Testis (tissue), 3 donors: Measurements from ENCODE around the gene IDNK. TPM values are rescaled to one million over a fixed set of nuclear protein-coding genes. Genes with fewer than 3 reads are reported as not detected.

Experiments used
- DNase-seq: peaks from one replicate; pipeline ENCODE4 v3.0.0-alpha.2; 2019
- H3K27ac ChIP-seq, 2 donors: fragments of 200-600 bp; sonication (generic); one replicate each; pipeline ENCODE4 v1.5.1; 2019
- H3K27me3 ChIP-seq: fragments of 200-600 bp; sonication (generic); one replicate; pipeline ENCODE4 v1.5.1; 2019
- H3K36me3 ChIP-seq: fragments of 200-600 bp; sonication (generic); one replicate; pipeline ENCODE4 v1.5.1; 2017; ENCODE audit warnings: low read depth; ENCODE audit errors: missing control alignments
- H3K4me1 ChIP-seq: fragments of 200-600 bp; sonication (generic); one replicate; pipeline ENCODE4 v1.5.1; 2019
- H3K4me3 ChIP-seq, 2 donors: fragments of 200-600 bp; sonication (generic); one replicate each; pipeline ENCODE4 v1.5.1; 2017 to 2019
- H3K9me3 ChIP-seq: fragments of 200-600 bp; sonication (generic); one replicate; pipeline ENCODE4 v1.5.1; 2017
- CTCF ChIP-seq, 3 experiments: fragments of 450-650 bp in 2 of 3; fragments of 200-600 bp in 1 of 3; sonication (generic) in 1 of 3; IDR thresholded peaks; one replicate each; pipeline ENCODE4 v1.5.1; 2016 to 2019; ENCODE audit warnings: antibody characterized with exemption in 3 of 3, mild to moderate bottlenecking in 2 of 3, moderate library complexity in 1 of 3
- POLR2A ChIP-seq: fragments of 450-650 bp; IDR thresholded peaks from one replicate; pipeline ENCODE4 v1.6.1; 2017; ENCODE audit warnings: antibody characterized with exemption, mild to moderate bottlenecking, moderate library complexity
- WGBS, 2 donors: methylation state at CpG; one replicate each; pipeline ENCODE4 v1.1.5; 2018; 5-methylcytosine and 5-hydroxymethylcytosine counted together
- intact Hi-C: fragments of 100-400 bp; cut with DNase I; formaldehyde crosslinking; loops from one replicate; pipeline ENCODE4 v1.15.1; 2023; ENCODE audit warnings: low total_unique reads
- polyA plus RNA-seq: library from polyadenylated mRNA; stranded (reverse); fragments of 350-450 nt; fragmentation: Illumina TruSeq; extraction: RNeasy Lipid Tissue Mini Kit (QIAGEN cat#74804); gene quantifications from one replicate; pipeline ENCODE4 v1.2.3, GENCODE V29; 2014; ENCODE audit warnings: low read depth, low replicate concordance; ENCODE audit not compliant: insufficient read depth
- total RNA-seq, 2 donors: library from RNA; depleted of rRNA; stranded (reverse); fragments of >200 nt; gene quantifications; one replicate each; pipeline ENCODE4 v1.2.3, GENCODE V29; 2016

Gene IDNK
- total and polyA plus RNA-seq, 3 donors from 2014 or later, result 4.9 to 8.4 (median 6.0) TPM

DNA sequence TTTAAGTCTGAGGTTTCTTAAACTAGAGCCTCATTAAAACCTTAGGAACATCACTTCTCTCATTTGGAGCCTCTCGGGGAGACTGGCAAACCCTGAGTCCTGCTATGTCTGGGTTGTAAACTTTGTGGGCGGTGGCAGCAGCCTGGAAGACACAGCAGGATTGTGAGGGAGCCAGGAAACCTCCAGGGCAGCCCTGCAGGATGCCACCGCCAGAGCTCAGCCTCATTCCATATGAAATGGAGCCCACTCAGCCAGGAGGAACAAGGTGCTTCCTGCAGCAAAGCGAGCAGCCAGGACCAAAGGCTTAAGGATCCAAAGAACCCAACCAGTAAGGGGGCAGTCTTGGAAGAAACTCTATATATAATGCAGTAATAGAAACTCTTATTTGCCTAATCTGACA lies 37.9 kb upstream of the IDNK start:
- Histone ChIP-seq H3K27me3 (no peaks in the 10 kb centered on the region), H3K4me3 (no peak overlapping the region), H3K4me1 (no peaks in the 10 kb centered on the region), H3K36me3 (no peaks in the 10 kb centered on the region), H3K27ac (no peak overlapping the region), H3K9me3 (no peaks in the 10 kb centered on the region)
- TF ChIP-seq POLR2A (no peak), CTCF (IDR thresholded peaks at IDR 0.05) (no peak)
- 74 to 93% methylated on average over 4 of the region's 4 CpGs for WGBS, 2 donors
- no peak for DNase-seq
- intact Hi-C loops, result no loop called here

DNA sequence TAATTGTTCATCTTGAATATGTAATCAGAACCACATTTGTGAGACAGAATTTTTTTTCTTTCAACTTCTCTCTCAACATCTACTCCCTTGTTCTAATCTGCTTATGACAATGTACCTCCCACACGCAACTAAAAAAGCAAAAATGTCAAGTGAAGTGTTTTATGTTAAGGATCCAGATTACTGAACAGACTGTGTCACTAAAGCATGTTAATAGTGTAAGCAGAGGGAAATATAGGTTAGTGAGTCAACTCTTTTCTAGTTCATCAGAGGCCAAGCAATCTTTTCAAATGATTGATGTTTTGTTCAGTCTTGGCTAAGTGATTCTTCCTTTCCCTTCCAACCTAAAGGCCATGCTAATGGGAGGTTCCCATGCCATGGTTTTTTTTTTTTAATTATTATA lies 34.7 kb upstream of the IDNK start:
- TF ChIP-seq CTCF (IDR thresholded peaks at IDR 0.05) (no peak), POLR2A (no peak)
- H3K4me1 ChIP-seq, result no peaks in the 10 kb centered on the region
- DNase-seq, result no peak
- H3K36me3 ChIP-seq, result no peaks in the 10 kb centered on the region
- H3K27me3 ChIP-seq, result no peaks in the 10 kb centered on the region
- intact Hi-C loops, result no loop called here
- H3K4me3 ChIP-seq, result no peak overlapping the region
- no peaks in the 10 kb centered on the region for H3K9me3 ChIP-seq
- no peak overlapping the region for H3K27ac ChIP-seq
- WGBS, 2 donors, result 54 to 75% methylated on average over 1 of the region's 1 CpG

GRCh38 chr9:83596899-83597504 lies 25.9 kb upstream of the IDNK start:
- no peaks in the 10 kb centered on the region for H3K4me1 ChIP-seq
- WGBS, 2 donors, result 36 to 51% methylated on average over 3 to 5 of the region's 5 CpGs
- H3K4me3 ChIP-seq, result no peak overlapping the region
- H3K9me3 ChIP-seq, result no peaks in the 10 kb centered on the region
- no peaks in the 10 kb centered on the region for H3K27me3 ChIP-seq
- no peak overlapping the region for H3K27ac ChIP-seq
- TF ChIP-seq POLR2A (no peak), CTCF (IDR thresholded peaks at IDR 0.05) (peak; percentile 37 to 84 (median 48))
- no peaks in the 10 kb centered on the region for H3K36me3 ChIP-seq
- peak; percentile 76 for DNase-seq
- intact Hi-C loops, result no loop called here

DNA sequence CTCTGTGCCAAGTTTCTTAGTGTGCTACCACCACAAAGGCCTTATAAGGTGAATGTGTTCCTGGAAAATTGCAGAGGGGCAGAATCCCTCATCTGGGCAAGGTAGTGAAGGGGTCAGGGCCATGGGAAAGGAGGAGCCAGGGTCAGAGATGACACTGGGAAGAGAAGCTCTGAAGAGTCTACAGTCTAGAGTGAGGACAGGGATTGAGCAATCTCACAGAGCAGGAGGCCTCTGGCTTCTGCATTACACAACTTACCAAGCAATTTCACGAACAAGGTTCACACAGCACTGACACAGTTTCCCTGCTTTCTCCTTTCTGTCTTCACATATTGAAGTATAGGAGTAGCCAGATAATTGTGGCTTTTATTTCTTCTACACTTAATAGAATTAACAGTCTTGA lies 24.5 kb upstream of the IDNK start:
- H3K9me3 ChIP-seq, result no peaks in the 10 kb centered on the region
- H3K4me1 ChIP-seq, result no peaks in the 10 kb centered on the region
- no peak overlapping the region for H3K4me3 ChIP-seq
- no peak overlapping the region for H3K27ac ChIP-seq
- H3K27me3 ChIP-seq, result no peaks in the 10 kb centered on the region
- intact Hi-C loops, result no loop called here
- no peak for DNase-seq
- no peaks in the 10 kb centered on the region for H3K36me3 ChIP-seq
- TF ChIP-seq CTCF (IDR thresholded peaks at IDR 0.05) (no peak), POLR2A (no peak)
- 79% methylated on average over 1 of the region's 1 CpG for WGBS, 2 donors

DNA sequence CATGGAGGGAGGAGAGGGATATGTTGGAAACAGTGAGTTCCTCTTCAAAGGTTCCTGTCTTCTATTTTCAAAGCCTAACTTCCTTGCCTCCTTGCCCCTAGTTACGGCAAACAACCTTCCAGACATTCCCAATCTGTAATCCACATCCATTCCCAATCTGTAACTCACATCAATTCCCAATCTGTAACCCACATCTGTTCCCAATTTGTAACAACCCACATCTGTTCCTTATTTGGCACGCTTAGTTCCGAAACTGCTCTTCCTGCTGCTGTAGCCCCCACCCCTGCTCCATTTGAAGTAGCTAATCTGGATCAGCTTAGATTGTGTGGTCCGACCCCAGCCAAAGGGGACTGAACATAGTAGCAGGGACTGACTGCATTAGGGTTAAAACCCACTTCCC lies 23.9 kb upstream of the IDNK start:
- TF ChIP-seq CTCF (IDR thresholded peaks at IDR 0.05) (no peak), POLR2A (no peak)
- no peaks in the 10 kb centered on the region for H3K9me3 ChIP-seq
- intact Hi-C loops, result no loop called here
- no peak for DNase-seq
- H3K27ac ChIP-seq, result no peak overlapping the region
- no peaks in the 10 kb centered on the region for H3K4me1 ChIP-seq
- no peaks in the 10 kb centered on the region for H3K27me3 ChIP-seq
- no peaks in the 10 kb centered on the region for H3K36me3 ChIP-seq
- 84 to 89% methylated on average over 4 of the region's 4 CpGs for WGBS, 2 donors
- no peak overlapping the region for H3K4me3 ChIP-seq
